Liver (tissue), 3 donors: ENCODE measurements around the gene BOLA2.
"Not testable (repeated sequence)": the region's sequence is repeated elsewhere in the genome, so short reads cannot be mapped to it uniquely, and the experiment has no call there.

ENCODE experiments used
- EGR1 ChIP-seq, 2 donors: IDR thresholded peaks; 2 replicates each; pipeline ENCODE4 v1.6.1; 2016 to 2018; ENCODE audit warnings: antibody characterized with exemption in 2 of 2, low read depth in 2 of 2
- FOXA1 ChIP-seq: IDR thresholded peaks from 2 replicates; pipeline ENCODE4 v1.6.1; 2016; ENCODE audit warnings: antibody characterized with exemption
- JUND ChIP-seq, 2 donors: IDR thresholded peaks; 2 replicates each; pipeline ENCODE4 v1.6.1; 2016; ENCODE audit warnings: antibody characterized with exemption in 2 of 2
- MAX ChIP-seq: IDR thresholded peaks from 2 replicates; pipeline ENCODE4 v1.6.1; 2016; ENCODE audit warnings: antibody characterized with exemption
- RAD21 ChIP-seq, 2 donors: IDR thresholded peaks; 2 replicates each; pipeline ENCODE4 v1.6.1; 2016; ENCODE audit warnings: antibody characterized with exemption in 2 of 2, mild to moderate bottlenecking in 2 of 2
- REST ChIP-seq: IDR thresholded peaks from 2 replicates; pipeline ENCODE4 v1.6.1; 2016; ENCODE audit warnings: antibody characterized with exemption, mild to moderate bottlenecking
- RXRA ChIP-seq, 2 donors: IDR thresholded peaks; 2 replicates each; pipeline ENCODE4 v1.6.1; 2017 to 2018; ENCODE audit warnings: antibody characterized with exemption in 2 of 2, mild to moderate bottlenecking in 1 of 2
- SP1 ChIP-seq: IDR thresholded peaks from 2 replicates; pipeline ENCODE4 v1.6.1; 2018; ENCODE audit warnings: antibody characterized with exemption, mild to moderate bottlenecking
- TAF1 ChIP-seq: conservative IDR thresholded peaks from 2 replicates; pipeline ENCODE4 v1.6.1; 2016; ENCODE audit warnings: antibody characterized with exemption, mild to moderate bottlenecking
- YY1 ChIP-seq: IDR thresholded peaks from 2 replicates; pipeline ENCODE4 v1.6.1; 2016; ENCODE audit warnings: antibody characterized with exemption, mild to moderate bottlenecking
- TF ChIP-seq, protein P1 (sequence below): fragments of 150-350 bp; IDR thresholded peaks from 2 replicates; pipeline ENCODE4 v1.5.1; 2017; ENCODE audit warnings: improper control_type of control experiment, low read depth, low read length; ENCODE audit not compliant: missing input control
- TF ChIP-seq, protein P2 (sequence below): IDR thresholded peaks from 2 replicates; pipeline ENCODE4 v1.6.1; 2016; ENCODE audit warnings: antibody characterized with exemption
- donor health status: healthy.
- donor health status: healthy.

- TF ChIP-seq REST; FOXA1; EGR1 (IDR thresholded peaks at IDR 0.05; ENCODE audit: low read depth in 2 of 2); JUND (IDR thresholded peaks at IDR 0.05); TAF1; RAD21 (IDR thresholded peaks at IDR 0.05); RXRA (IDR thresholded peaks at IDR 0.05); YY1; SP1; MAX: not testable (repeated sequence)
- TF ChIP-seq, protein P1, sequence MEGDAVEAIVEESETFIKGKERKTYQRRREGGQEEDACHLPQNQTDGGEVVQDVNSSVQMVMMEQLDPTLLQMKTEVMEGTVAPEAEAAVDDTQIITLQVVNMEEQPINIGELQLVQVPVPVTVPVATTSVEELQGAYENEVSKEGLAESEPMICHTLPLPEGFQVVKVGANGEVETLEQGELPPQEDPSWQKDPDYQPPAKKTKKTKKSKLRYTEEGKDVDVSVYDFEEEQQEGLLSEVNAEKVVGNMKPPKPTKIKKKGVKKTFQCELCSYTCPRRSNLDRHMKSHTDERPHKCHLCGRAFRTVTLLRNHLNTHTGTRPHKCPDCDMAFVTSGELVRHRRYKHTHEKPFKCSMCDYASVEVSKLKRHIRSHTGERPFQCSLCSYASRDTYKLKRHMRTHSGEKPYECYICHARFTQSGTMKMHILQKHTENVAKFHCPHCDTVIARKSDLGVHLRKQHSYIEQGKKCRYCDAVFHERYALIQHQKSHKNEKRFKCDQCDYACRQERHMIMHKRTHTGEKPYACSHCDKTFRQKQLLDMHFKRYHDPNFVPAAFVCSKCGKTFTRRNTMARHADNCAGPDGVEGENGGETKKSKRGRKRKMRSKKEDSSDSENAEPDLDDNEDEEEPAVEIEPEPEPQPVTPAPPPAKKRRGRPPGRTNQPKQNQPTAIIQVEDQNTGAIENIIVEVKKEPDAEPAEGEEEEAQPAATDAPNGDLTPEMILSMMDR = not testable (repeated sequence)
- TF ChIP-seq, protein P2, sequence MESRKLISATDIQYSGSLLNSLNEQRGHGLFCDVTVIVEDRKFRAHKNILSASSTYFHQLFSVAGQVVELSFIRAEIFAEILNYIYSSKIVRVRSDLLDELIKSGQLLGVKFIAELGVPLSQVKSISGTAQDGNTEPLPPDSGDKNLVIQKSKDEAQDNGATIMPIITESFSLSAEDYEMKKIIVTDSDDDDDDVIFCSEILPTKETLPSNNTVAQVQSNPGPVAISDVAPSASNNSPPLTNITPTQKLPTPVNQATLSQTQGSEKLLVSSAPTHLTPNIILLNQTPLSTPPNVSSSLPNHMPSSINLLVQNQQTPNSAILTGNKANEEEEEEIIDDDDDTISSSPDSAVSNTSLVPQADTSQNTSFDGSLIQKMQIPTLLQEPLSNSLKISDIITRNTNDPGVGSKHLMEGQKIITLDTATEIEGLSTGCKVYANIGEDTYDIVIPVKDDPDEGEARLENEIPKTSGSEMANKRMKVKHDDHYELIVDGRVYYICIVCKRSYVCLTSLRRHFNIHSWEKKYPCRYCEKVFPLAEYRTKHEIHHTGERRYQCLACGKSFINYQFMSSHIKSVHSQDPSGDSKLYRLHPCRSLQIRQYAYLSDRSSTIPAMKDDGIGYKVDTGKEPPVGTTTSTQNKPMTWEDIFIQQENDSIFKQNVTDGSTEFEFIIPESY = not testable (repeated sequence)
Measured at GRCh38 chr16:29454828-29455227, 677 bp upstream of the BOLA2 start.
